ENCODE results near the gene IYD.

Gene IYD

GRCh38 chr6:150377211-150377781 lies 8.5 kb downstream of the IYD start:
- Histone ChIP-seq H3K9me3 (ENCODE audit: low read depth, low read length) (no peaks in the 10 kb centered on the region), H3K4me3 (no peak overlapping the region), H3K36me3 (ENCODE audit: insufficient read depth, low read length) (no peaks in the 10 kb centered on the region), H3K9ac (ENCODE audit: insufficient read length) (no peak overlapping the region), H3K27ac (no peak overlapping the region)
- TF ChIP-seq POLR2AphosphoS5 (IDR thresholded peaks at IDR 0.05; ENCODE audit: borderline replicate concordance, low read depth, low read length): no peak
- no peak for TF ChIP-seq FOXP2 (optimal IDR thresholded peaks at IDR 0.05; ENCODE audit: control extremely low read depth, extremely low read length, insufficient read depth)
- no peak for TF ChIP-seq EZH2 (IDR thresholded peaks at IDR 0.05)
- DNase-seq (ENCODE audit: low read depth, low spot score): no peak

GRCh38 chr6:150380256-150380655 lies 11.4 kb downstream of the IYD start:
- Histone ChIP-seq H3K9ac (ENCODE audit: insufficient read length) (no peak overlapping the region), H3K36me3 (ENCODE audit: insufficient read depth, low read length) (no peaks in the 10 kb centered on the region), H3K9me3 (ENCODE audit: low read depth, low read length) (no peaks in the 10 kb centered on the region), H3K4me3 (peak overlapping the region; percentile 17), H3K27ac (peak overlapping the region; percentile 79)
- TF ChIP-seq FOXP2 (optimal IDR thresholded peaks at IDR 0.05; ENCODE audit: control extremely low read depth, extremely low read length, insufficient read depth) (no peak), POLR2AphosphoS5 (IDR thresholded peaks at IDR 0.05; ENCODE audit: borderline replicate concordance, low read depth, low read length) (no peak), EZH2 (IDR thresholded peaks at IDR 0.05) (no peak)
- peak; percentile 5 for DNase-seq (ENCODE audit: low read depth, low spot score)

- H3K9me3 ChIP-seq (ENCODE audit: low read depth, low read length): no peaks in the 10 kb centered on the region
- H3K27ac ChIP-seq: no peak overlapping the region
- DNase-seq (ENCODE audit: low read depth, low spot score): no peak
- H3K9ac ChIP-seq (ENCODE audit: insufficient read length): no peak overlapping the region
- H3K36me3 ChIP-seq (ENCODE audit: insufficient read depth, low read length): no peaks in the 10 kb centered on the region
- TF ChIP-seq EZH2 (IDR thresholded peaks at IDR 0.05): no peak
- TF ChIP-seq POLR2AphosphoS5 (IDR thresholded peaks at IDR 0.05; ENCODE audit: borderline replicate concordance, low read depth, low read length): no peak
- no peak for TF ChIP-seq FOXP2 (optimal IDR thresholded peaks at IDR 0.05; ENCODE audit: control extremely low read depth, extremely low read length, insufficient read depth)
- no peak overlapping the region for H3K4me3 ChIP-seq
These were observed 13.4 kb downstream of the IYD start for GRCh38 chr6:150382171-150382570.

- H3K36me3 ChIP-seq (ENCODE audit: insufficient read depth, low read length): no peaks in the 10 kb centered on the region
- no peaks in the 10 kb centered on the region for H3K9me3 ChIP-seq (ENCODE audit: low read depth, low read length)
- no peak for TF ChIP-seq POLR2AphosphoS5 (IDR thresholded peaks at IDR 0.05; ENCODE audit: borderline replicate concordance, low read depth, low read length)
- TF ChIP-seq FOXP2 (optimal IDR thresholded peaks at IDR 0.05; ENCODE audit: control extremely low read depth, extremely low read length, insufficient read depth): no peak
- no peak for TF ChIP-seq EZH2 (IDR thresholded peaks at IDR 0.05)
- H3K9ac ChIP-seq (ENCODE audit: insufficient read length): no peak overlapping the region
- no peak overlapping the region for H3K27ac ChIP-seq
- DNase-seq (ENCODE audit: low read depth, low spot score): no peak
- no peak overlapping the region for H3K4me3 ChIP-seq
These were observed 22.6 kb downstream of the IYD start for GRCh38 chr6:150391414-150391813.

DNA sequence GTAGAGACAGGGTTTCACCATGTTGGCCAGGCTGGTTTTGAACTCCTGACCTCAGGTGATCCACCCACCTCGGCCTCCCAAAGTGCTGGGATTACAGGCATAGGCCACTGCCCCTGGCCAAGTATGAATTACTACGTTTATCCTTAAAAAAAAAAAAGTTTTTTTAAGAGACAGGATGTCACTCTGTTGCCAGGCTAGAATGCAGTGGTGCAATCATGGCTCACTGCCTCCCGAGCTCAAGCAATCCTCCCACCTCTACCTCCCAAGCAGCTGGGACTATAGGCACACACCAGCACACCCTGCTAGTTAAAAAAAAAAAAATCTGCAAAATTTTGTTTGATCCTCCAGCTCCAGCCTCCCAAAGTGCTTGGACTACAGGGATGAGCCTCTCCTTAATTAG lies 23.1 kb downstream of the IYD start:
- Histone ChIP-seq H3K4me3 (no peak overlapping the region), H3K9ac (ENCODE audit: insufficient read length) (no peak overlapping the region), H3K9me3 (ENCODE audit: low read depth, low read length) (no peaks in the 10 kb centered on the region), H3K27ac (no peak overlapping the region), H3K36me3 (ENCODE audit: insufficient read depth, low read length) (no peaks in the 10 kb centered on the region)
- DNase-seq (ENCODE audit: low read depth, low spot score): no peak
- no peak for TF ChIP-seq FOXP2 (optimal IDR thresholded peaks at IDR 0.05; ENCODE audit: control extremely low read depth, extremely low read length, insufficient read depth)
- no peak for TF ChIP-seq EZH2 (IDR thresholded peaks at IDR 0.05)

DNA sequence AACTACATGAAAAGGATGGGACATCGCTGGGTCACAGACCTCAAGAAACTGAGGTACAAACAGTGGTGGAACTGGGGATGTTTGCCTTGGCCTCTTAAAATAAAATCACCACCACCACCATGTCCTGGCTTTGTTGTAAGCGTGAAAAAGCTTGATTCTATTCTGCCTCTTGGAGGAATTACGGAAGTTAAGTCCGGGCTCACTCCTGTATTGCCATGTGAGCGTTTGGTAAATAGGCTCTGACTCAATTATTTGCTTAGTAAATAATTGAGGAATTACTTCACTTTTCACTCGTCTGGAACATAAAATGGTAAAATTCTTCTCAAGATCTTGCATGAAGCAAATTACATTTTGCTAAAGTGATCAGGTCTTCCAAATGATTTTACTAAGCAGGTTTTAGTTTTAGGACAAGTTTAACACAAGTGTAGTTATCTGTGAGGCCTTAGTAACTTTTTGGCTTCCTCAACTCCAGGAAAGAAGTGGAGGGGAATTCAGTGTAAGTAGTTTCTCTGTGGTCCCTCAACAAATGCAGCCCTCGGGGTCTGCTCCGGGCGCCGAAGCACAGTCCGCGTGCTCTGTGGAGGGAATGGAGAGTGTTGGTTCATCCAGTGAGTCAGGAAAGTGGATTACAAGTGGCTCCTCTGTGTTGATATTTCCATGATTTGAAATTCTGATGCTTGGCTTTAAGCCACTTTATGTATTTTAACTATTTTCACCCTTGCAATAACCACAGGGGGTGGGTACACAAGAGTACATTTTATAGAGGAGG lies 23.8 kb downstream of the IYD start:
- H3K36me3 ChIP-seq (ENCODE audit: insufficient read depth, low read length): no peaks in the 10 kb centered on the region
- no peak overlapping the region for H3K4me3 ChIP-seq
- no peak overlapping the region for H3K27ac ChIP-seq
- TF ChIP-seq FOXP2 (optimal IDR thresholded peaks at IDR 0.05; ENCODE audit: control extremely low read depth, extremely low read length, insufficient read depth) (no peak), POLR2AphosphoS5 (IDR thresholded peaks at IDR 0.05; ENCODE audit: borderline replicate concordance, low read depth, low read length) (no peak), EZH2 (IDR thresholded peaks at IDR 0.05) (no peak)
- no peaks in the 10 kb centered on the region for H3K9me3 ChIP-seq (ENCODE audit: low read depth, low read length)
- H3K9ac ChIP-seq (ENCODE audit: insufficient read length): no peak overlapping the region
- DNase-seq (ENCODE audit: low read depth, low spot score): no peak

DNA sequence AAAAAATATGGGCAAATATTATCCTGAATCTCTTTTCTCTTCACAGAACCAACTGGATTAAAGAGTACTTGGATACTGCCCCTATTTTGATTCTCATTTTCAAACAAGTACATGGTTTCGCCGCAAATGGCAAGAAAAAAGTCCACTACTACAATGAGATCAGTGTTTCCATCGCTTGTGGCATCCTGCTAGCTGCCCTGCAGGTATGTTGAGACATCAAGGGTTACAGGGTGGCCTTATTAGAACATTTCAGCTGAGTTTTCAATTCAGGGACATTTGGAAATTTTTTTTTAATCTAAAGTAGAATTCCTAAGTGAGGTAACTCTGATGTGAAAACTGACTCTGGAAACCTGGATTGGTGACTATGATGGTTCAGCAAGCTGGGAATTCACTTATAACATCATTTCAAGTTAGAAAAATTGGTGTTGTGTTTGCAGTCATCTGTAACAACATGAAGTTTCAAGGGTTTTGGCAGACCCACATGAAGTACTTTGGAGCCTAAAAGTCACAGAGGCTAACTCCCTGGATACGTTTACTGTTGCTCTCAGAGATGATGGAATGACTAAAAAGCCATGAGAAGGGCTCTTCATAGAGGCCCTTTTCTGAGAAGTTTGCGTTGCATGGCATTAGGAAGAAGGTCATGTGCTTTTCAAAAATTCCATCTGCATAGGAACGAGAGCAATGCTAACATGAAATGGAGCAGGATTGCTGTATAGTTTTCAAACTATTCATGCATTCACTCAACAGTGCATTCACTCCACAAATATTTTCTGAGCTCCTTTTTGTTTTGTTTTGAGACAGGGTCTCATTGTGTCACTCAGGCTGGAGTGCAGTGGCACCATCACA lies 25.5 kb downstream of the IYD start:
- DNase-seq (ENCODE audit: low read depth, low spot score): no peak
- Histone ChIP-seq H3K27ac (no peak overlapping the region), H3K4me3 (no peak overlapping the region), H3K9me3 (ENCODE audit: low read depth, low read length) (no peaks in the 10 kb centered on the region), H3K36me3 (ENCODE audit: insufficient read depth, low read length) (no peaks in the 10 kb centered on the region), H3K9ac (ENCODE audit: insufficient read length) (no peak overlapping the region)
- TF ChIP-seq FOXP2 (optimal IDR thresholded peaks at IDR 0.05; ENCODE audit: control extremely low read depth, extremely low read length, insufficient read depth) (no peak), POLR2AphosphoS5 (IDR thresholded peaks at IDR 0.05; ENCODE audit: borderline replicate concordance, low read depth, low read length) (no peak), EZH2 (IDR thresholded peaks at IDR 0.05) (no peak)

DNA sequence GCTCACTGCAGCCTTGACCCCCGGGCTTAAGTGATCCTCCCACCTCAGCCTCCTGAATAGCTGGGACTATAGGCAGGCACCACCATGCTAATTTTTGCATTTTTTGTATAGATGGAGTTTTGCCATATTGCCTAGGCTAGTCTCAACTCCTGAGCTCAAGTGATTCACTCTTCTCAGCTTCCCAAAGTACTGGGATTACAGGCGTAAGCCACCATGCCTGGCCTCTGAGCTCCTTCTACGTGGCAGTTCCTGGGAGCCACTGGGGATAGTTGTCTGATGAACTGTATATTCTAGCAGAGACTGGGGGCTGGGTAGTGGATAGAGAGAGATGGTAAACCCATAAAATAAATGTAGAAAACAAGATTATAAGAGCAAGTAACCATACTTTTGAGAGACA lies 26.1 kb downstream of the IYD start:
- no peaks in the 10 kb centered on the region for H3K9me3 ChIP-seq (ENCODE audit: low read depth, low read length)

More for the DNA sequence above, 26.1 kb downstream of the IYD start:
- Histone ChIP-seq H3K36me3 (ENCODE audit: insufficient read depth, low read length) (no peaks in the 10 kb centered on the region), H3K27ac (no peak overlapping the region), H3K9ac (ENCODE audit: insufficient read length) (no peak overlapping the region), H3K4me3 (no peak overlapping the region)
- TF ChIP-seq POLR2AphosphoS5 (IDR thresholded peaks at IDR 0.05; ENCODE audit: borderline replicate concordance, low read depth, low read length) (no peak), EZH2 (IDR thresholded peaks at IDR 0.05) (no peak), FOXP2 (optimal IDR thresholded peaks at IDR 0.05; ENCODE audit: control extremely low read depth, extremely low read length, insufficient read depth) (no peak)
- no peak for DNase-seq (ENCODE audit: low read depth, low spot score)

Data from SK-N-MC (cell line).